ENCODE data around the gene GUCA2B. TPM values are rescaled to one million over a fixed set of nuclear protein-coding genes. Genes with fewer than 3 reads are reported as not detected.

GUCA2B gene
- polyA plus RNA-seq, 1 donor (not counting 4 experiments of a cell fraction or from before 2014, with no cell fraction given) = not detected

GRCh38 chr1:42114229-42114628, 39.0 kb upstream of the GUCA2B start:
- Histone ChIP-seq H3K4me3 (ENCODE audit: control insufficient read depth in 2 of 3, extremely low read depth in 1 of 3, insufficient read depth in 2 of 3, low read depth in 1 of 3, low read length in 3 of 3) (no peak overlapping the region), H3K4me2 (ENCODE audit: control insufficient read depth, extremely low read depth, insufficient read depth, low read depth, low read length) (no peak overlapping the region), H3K4me1 (ENCODE audit: control insufficient read depth, extremely low read depth, insufficient read depth, low read length) (no peaks in the 10 kb centered on the region), H3K27ac (ENCODE audit: control insufficient read depth, insufficient read depth, low read length) (no peak overlapping the region), H3K9me1 (ENCODE audit: control insufficient read depth, extremely low read depth, insufficient read depth, low read length) (no peaks in the 10 kb centered on the region), H3K36me3 (ENCODE audit: control insufficient read depth in 2 of 2, extremely low read depth in 1 of 2, insufficient read depth in 2 of 2, low read length in 2 of 2) (no peaks in the 10 kb centered on the region), H4K20me1 (ENCODE audit: control insufficient read depth, extremely low read depth, insufficient read depth, low read length) (no peaks in the 10 kb centered on the region), H2AFZ (ENCODE audit: control insufficient read depth, low read length) (no peak overlapping the region), H3K9ac (ENCODE audit: control insufficient read depth, extremely low read depth, insufficient read depth, low read length) (no peak overlapping the region), H3K9me3 (ENCODE audit: control insufficient read depth, low read depth, low read length) (no peaks in the 10 kb centered on the region), H3K79me2 (ENCODE audit: control insufficient read depth, insufficient read depth, low read length) (no peaks in the 10 kb centered on the region), H3K27me3 (ENCODE audit: control insufficient read depth, extremely low read depth, insufficient read depth, low read length) (no peaks in the 10 kb centered on the region)
- FAIRE-seq (no peak), DNase-seq (ENCODE audit: low read depth, low spot score) (no peak)
- dilution Hi-C loops (cut with MboI; ENCODE audit: extremely low pct_ligation_motif_present, low sequenced_read_pairs) = no loop called here
- no peak for TF ChIP-seq CTCF (optimal IDR thresholded peaks at IDR 0.05 in 1 of 3, IDR thresholded peaks at IDR 0.05 in 1 of 3, conservative IDR thresholded peaks at IDR 0.05 in 1 of 3; ENCODE audit: extremely low read depth in 1 of 3, insufficient read depth in 2 of 3, low read length in 3 of 3)
- TF ChIP-seq EZH2 (IDR thresholded peaks at IDR 0.05; ENCODE audit: low read length) = no peak

- no peaks in the 10 kb centered on the region for H3K9me1 ChIP-seq (ENCODE audit: control insufficient read depth, extremely low read depth, insufficient read depth, low read length)
- no peak overlapping the region for H2AFZ ChIP-seq (ENCODE audit: control insufficient read depth, low read length)
- FAIRE-seq (no peak), DNase-seq (ENCODE audit: low read depth, low spot score) (no peak)
- H3K4me3 ChIP-seq (ENCODE audit: control insufficient read depth in 2 of 3, extremely low read depth in 1 of 3, insufficient read depth in 2 of 3, low read depth in 1 of 3, low read length in 3 of 3) = no peak overlapping the region
- H3K9me3 ChIP-seq (ENCODE audit: control insufficient read depth, low read depth, low read length) = no peaks in the 10 kb centered on the region
- dilution Hi-C loops (cut with MboI; ENCODE audit: extremely low pct_ligation_motif_present, low sequenced_read_pairs) = no loop called here
- TF ChIP-seq EZH2 (IDR thresholded peaks at IDR 0.05; ENCODE audit: low read length) (no peak), CTCF (optimal IDR thresholded peaks at IDR 0.05 in 1 of 3, IDR thresholded peaks at IDR 0.05 in 1 of 3, conservative IDR thresholded peaks at IDR 0.05 in 1 of 3; ENCODE audit: extremely low read depth in 1 of 3, insufficient read depth in 2 of 3, low read length in 3 of 3) (no peak)
- no peaks in the 10 kb centered on the region for H3K4me1 ChIP-seq (ENCODE audit: control insufficient read depth, extremely low read depth, insufficient read depth, low read length)
- H3K27ac ChIP-seq (ENCODE audit: control insufficient read depth, insufficient read depth, low read length) = no peak overlapping the region
- H4K20me1 ChIP-seq (ENCODE audit: control insufficient read depth, extremely low read depth, insufficient read depth, low read length) = no peaks in the 10 kb centered on the region
- H3K27me3 ChIP-seq (ENCODE audit: control insufficient read depth, extremely low read depth, insufficient read depth, low read length) = no peaks in the 10 kb centered on the region
- H3K36me3 ChIP-seq (ENCODE audit: control insufficient read depth in 2 of 2, extremely low read depth in 1 of 2, insufficient read depth in 2 of 2, low read length in 2 of 2) = no peaks in the 10 kb centered on the region
- no peaks in the 10 kb centered on the region for H3K79me2 ChIP-seq (ENCODE audit: control insufficient read depth, insufficient read depth, low read length)
- no peak overlapping the region for H3K9ac ChIP-seq (ENCODE audit: control insufficient read depth, extremely low read depth, insufficient read depth, low read length)
- no peak overlapping the region for H3K4me2 ChIP-seq (ENCODE audit: control insufficient read depth, extremely low read depth, insufficient read depth, low read depth, low read length)
These were observed 36.0 kb upstream of the GUCA2B start for GRCh38 chr1:42117214-42117613.

All from keratinocyte (primary cell).